ENCODE data around the gene EFCAB5. TPM values are rescaled to one million over a fixed set of nuclear protein-coding genes. Genes with fewer than 3 reads are reported as not detected.

The EFCAB5 gene
- total and polyA plus RNA-seq, 2 of the 13 experiments (the other 11 are each of a cell fraction or from before 2014, with no cell fraction given) = 0.15 TPM; not detected in 1

- TF ChIP-seq ARID5B (CRISPR knock-in tag; IDR thresholded peaks at IDR 0.05) (peak; percentile 38), ZBTB2 (CRISPR knock-in tag; IDR thresholded peaks at IDR 0.05; ENCODE audit: low read depth) (no peak), ZNF496 (CRISPR knock-in tag; IDR thresholded peaks at IDR 0.05; ENCODE audit: insufficient replicate concordance) (no peak), FOXA3 (CRISPR knock-in tag; IDR thresholded peaks at IDR 0.05) (peak; percentile 60), GTF3A (CRISPR knock-in tag; conservative IDR thresholded peaks at IDR 0.05) (no peak), TBL1XR1 (IDR thresholded peaks at IDR 0.05; ENCODE audit: borderline replicate concordance, low read length, partially characterized antibody) (peak; percentile 57), ZNF260 (CRISPR knock-in tag; IDR thresholded peaks at IDR 0.05; ENCODE audit: borderline replicate concordance, low read depth) (no peak), ZNF446 (CRISPR knock-in tag; IDR thresholded peaks at IDR 0.05) (peak; percentile 71; the same call in 1 of the 2 replicates), ETS1 (CRISPR knock-in tag; IDR thresholded peaks at IDR 0.05) (0 out of 2 replicates have a peak, but pooled peaks have one; percentile 67), ZBTB43 (CRISPR knock-in tag; conservative IDR thresholded peaks at IDR 0.05) (no peak; the same call in 1 of the 2 replicates), ZNF10 (CRISPR knock-in tag; IDR thresholded peaks at IDR 0.05; ENCODE audit: borderline replicate concordance, low read depth) (no peak), ZNF839 (CRISPR knock-in tag; IDR thresholded peaks at IDR 0.05; ENCODE audit: borderline replicate concordance) (no peak), BRF2 (CRISPR knock-in tag; IDR thresholded peaks at IDR 0.05) (no peak)
Observed at GRCh38 chr17:30116661-30117551, 175.5 kb downstream of the EFCAB5 start, which contains the start of gene NSRP1 (continued).
